Neural cell (in vitro differentiated cells): ENCODE measurements around the gene PCDH9. TPM values are rescaled to one million over a fixed set of nuclear protein-coding genes. Genes with fewer than 3 reads are reported as not detected.

Experiments used
- H2AFZ ChIP-seq: fragments of 200-600, 300-800 bp; sonication (generic), shearing (Covaris generic); 2 replicates; pipeline ENCODE4 v1.6.0; 2014; ENCODE audit warnings: low read depth, mild to moderate bottlenecking, antibody characterized with exemption, low read length, moderate library complexity
- H3F3A ChIP-seq: fragments of 200-600 bp; shearing (Covaris generic); 2 replicates; pipeline ENCODE4 v1.6.1; 2016; ENCODE audit warnings: mild to moderate bottlenecking, moderate library complexity, mixed read lengths, antibody characterized with exemption, low read length; ENCODE audit not compliant: insufficient read depth, poor library complexity, severe bottlenecking
- H3K27ac ChIP-seq: fragments of 200-600, 300-800 bp; sonication (generic), shearing (Covaris generic); 2 replicates; pipeline ENCODE4 v1.5.1; 2014; ENCODE audit warnings: mild to moderate bottlenecking, low read length, moderate library complexity
- H3K27me3 ChIP-seq: fragments of 300-800, 200-600 bp; sonication (generic), shearing (Covaris generic); 2 replicates; pipeline ENCODE4 v1.6.0; 2014; ENCODE audit warnings: mild to moderate bottlenecking, low read depth, low read length, moderate library complexity; ENCODE audit not compliant: insufficient read depth
- H3K36me3 ChIP-seq: fragments of 300-800, 200-600 bp; sonication (generic), shearing (Covaris generic); 2 replicates; pipeline ENCODE4 v1.5.1; 2014; ENCODE audit warnings: mild to moderate bottlenecking, antibody characterized with exemption, low read length, moderate library complexity; ENCODE audit not compliant: insufficient read depth
- H3K4me2 ChIP-seq: fragments of 300-800, 200-600 bp; sonication (generic), shearing (Covaris generic); 2 replicates; pipeline ENCODE4 v1.6.0; 2014; ENCODE audit warnings: mild to moderate bottlenecking, low read length
- H3K4me3 ChIP-seq: fragments of 300-800, 200-600 bp; sonication (generic), shearing (Covaris generic); 2 replicates; pipeline ENCODE4 v1.5.1; 2014; ENCODE audit warnings: mild to moderate bottlenecking, low read length, moderate library complexity
- H3K79me2 ChIP-seq: fragments of 200-600 bp; shearing (Covaris generic); replicated peaks from 2 replicates; pipeline ENCODE4 v1.6.0; 2014; ENCODE audit warnings: mild to moderate bottlenecking, low read length, moderate library complexity; ENCODE audit not compliant: insufficient read depth
- H3K9ac ChIP-seq: fragments of 300-800, 200-600 bp; sonication (generic), shearing (Covaris generic); 2 replicates; pipeline ENCODE4 v1.6.1; 2016; ENCODE audit warnings: mild to moderate bottlenecking, low read length, mixed read lengths
- H3K9me2 ChIP-seq: fragments of 200-600 bp; shearing (Covaris generic); 2 replicates; pipeline ENCODE4 v1.6.1; 2016; ENCODE audit warnings: mild to moderate bottlenecking, low read length, mixed read lengths; ENCODE audit not compliant: insufficient read depth
- H3K9me3 ChIP-seq: fragments of 200-600, 300-800 bp; sonication (generic), shearing (Covaris generic); 2 replicates; pipeline ENCODE4 v1.6.1; 2016; ENCODE audit warnings: mild to moderate bottlenecking, mixed run types, low read length, moderate library complexity, mixed read lengths
- H4K20me1 ChIP-seq: fragments of 200-600 bp; shearing (Covaris generic); 2 replicates; pipeline ENCODE4 v1.6.1; 2016; ENCODE audit warnings: mild to moderate bottlenecking, mixed run types; ENCODE audit not compliant: insufficient read depth
- EP300 ChIP-seq: fragments of 450-650 bp; conservative IDR thresholded peaks from 2 replicates; pipeline ENCODE4 v1.6.1; 2014; ENCODE audit warnings: antibody characterized with exemption, mild to moderate bottlenecking, moderate library complexity; ENCODE audit not compliant: poor library complexity, severe bottlenecking
- EZH2 ChIP-seq: fragments of 200-600, 300-800 bp; shearing (Covaris generic), sonication (generic); IDR thresholded peaks from 2 replicates; pipeline ENCODE4 v1.6.1; 2014; ENCODE audit warnings: antibody characterized with exemption, low read length, borderline replicate concordance, mild to moderate bottlenecking; ENCODE audit not compliant: insufficient read depth, poor library complexity, severe bottlenecking
- MXI1 ChIP-seq: fragments of 450-650 bp; conservative IDR thresholded peaks from 2 replicates; pipeline ENCODE4 v1.6.1; 2014; ENCODE audit warnings: antibody characterized with exemption, mild to moderate bottlenecking; ENCODE audit not compliant: poor library complexity, severe bottlenecking
- POLR2AphosphoS5 ChIP-seq: IDR thresholded peaks from 2 replicates; pipeline ENCODE4 v1.6.1; 2012
- RAD21 ChIP-seq: fragments of 450-650 bp; conservative IDR thresholded peaks from 2 replicates; pipeline ENCODE4 v1.6.1; 2014; ENCODE audit warnings: antibody characterized with exemption, mild to moderate bottlenecking, moderate library complexity
- SMC3 ChIP-seq: fragments of 450-650 bp; conservative IDR thresholded peaks from 2 replicates; pipeline ENCODE4 v1.6.1; 2014; ENCODE audit warnings: antibody characterized with exemption, mild to moderate bottlenecking, moderate library complexity; ENCODE audit not compliant: poor library complexity
- TAF1 ChIP-seq: IDR thresholded peaks from 2 replicates; pipeline ENCODE4 v1.6.1; 2012; ENCODE audit warnings: low read depth
- polyA plus RNA-seq: library from polyadenylated mRNA; depleted of rRNA; stranded (reverse); fragments of >200 nt; gene quantifications from 2 replicates; pipeline ENCODE4 v1.2.3, GENCODE V29; 2014
- TF ChIP-seq, protein P1 (sequence below): IDR thresholded peaks from 2 replicates; pipeline ENCODE4 v1.6.1; 2012; ENCODE audit warnings: borderline replicate concordance
- TF ChIP-seq, protein P2 (sequence below): fragments of 450-650 bp; IDR thresholded peaks from 2 replicates; pipeline ENCODE4 v1.5.1; 2014; ENCODE audit warnings: antibody characterized with exemption, mild to moderate bottlenecking, moderate library complexity; ENCODE audit not compliant: poor library complexity, severe bottlenecking

PCDH9 gene
- polyA plus RNA-seq, 1 donor from 2014 or later: 4.6 TPM

DNA sequence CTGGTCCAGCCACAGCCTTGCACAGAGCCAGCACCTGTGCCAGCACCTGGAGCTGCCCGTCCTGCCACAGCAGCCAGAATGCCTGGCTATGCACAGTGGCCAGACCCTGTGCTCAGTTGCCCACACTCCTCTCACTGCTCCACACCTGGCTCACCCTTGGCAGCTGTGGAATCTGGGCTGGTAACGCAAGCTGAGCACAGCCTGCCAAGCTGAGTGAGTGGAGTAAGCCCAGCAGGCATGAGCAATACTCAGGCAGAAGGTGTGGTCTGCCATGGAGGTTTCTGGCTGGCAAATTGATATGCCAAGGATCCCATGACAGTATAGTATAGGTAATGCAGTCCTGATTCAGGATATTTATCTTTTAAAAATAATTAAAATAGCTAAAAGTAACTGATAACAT is 122.2 kb downstream of the PCDH9 start:
- Histone ChIP-seq H3K4me2 (no peak overlapping the region), H3K9ac (no peak overlapping the region), H2AFZ (no peak overlapping the region), H3K27me3 (no peaks in the 10 kb centered on the region), H3K9me2 (no peaks in the 10 kb centered on the region), H4K20me1 (no peaks in the 10 kb centered on the region), H3K27ac (no peak overlapping the region), H3K36me3 (no peaks in the 10 kb centered on the region), H3K79me2 (no peaks in the 10 kb centered on the region), H3K9me3 (no peaks in the 10 kb centered on the region), H3F3A (no peaks in the 10 kb centered on the region), H3K4me3 (no peak overlapping the region)
- TF ChIP-seq TAF1 (no peak), RAD21 (no peak)
- TF ChIP-seq, protein P1, sequence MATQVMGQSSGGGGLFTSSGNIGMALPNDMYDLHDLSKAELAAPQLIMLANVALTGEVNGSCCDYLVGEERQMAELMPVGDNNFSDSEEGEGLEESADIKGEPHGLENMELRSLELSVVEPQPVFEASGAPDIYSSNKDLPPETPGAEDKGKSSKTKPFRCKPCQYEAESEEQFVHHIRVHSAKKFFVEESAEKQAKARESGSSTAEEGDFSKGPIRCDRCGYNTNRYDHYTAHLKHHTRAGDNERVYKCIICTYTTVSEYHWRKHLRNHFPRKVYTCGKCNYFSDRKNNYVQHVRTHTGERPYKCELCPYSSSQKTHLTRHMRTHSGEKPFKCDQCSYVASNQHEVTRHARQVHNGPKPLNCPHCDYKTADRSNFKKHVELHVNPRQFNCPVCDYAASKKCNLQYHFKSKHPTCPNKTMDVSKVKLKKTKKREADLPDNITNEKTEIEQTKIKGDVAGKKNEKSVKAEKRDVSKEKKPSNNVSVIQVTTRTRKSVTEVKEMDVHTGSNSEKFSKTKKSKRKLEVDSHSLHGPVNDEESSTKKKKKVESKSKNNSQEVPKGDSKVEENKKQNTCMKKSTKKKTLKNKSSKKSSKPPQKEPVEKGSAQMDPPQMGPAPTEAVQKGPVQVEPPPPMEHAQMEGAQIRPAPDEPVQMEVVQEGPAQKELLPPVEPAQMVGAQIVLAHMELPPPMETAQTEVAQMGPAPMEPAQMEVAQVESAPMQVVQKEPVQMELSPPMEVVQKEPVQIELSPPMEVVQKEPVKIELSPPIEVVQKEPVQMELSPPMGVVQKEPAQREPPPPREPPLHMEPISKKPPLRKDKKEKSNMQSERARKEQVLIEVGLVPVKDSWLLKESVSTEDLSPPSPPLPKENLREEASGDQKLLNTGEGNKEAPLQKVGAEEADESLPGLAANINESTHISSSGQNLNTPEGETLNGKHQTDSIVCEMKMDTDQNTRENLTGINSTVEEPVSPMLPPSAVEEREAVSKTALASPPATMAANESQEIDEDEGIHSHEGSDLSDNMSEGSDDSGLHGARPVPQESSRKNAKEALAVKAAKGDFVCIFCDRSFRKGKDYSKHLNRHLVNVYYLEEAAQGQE: no peak

DNA sequence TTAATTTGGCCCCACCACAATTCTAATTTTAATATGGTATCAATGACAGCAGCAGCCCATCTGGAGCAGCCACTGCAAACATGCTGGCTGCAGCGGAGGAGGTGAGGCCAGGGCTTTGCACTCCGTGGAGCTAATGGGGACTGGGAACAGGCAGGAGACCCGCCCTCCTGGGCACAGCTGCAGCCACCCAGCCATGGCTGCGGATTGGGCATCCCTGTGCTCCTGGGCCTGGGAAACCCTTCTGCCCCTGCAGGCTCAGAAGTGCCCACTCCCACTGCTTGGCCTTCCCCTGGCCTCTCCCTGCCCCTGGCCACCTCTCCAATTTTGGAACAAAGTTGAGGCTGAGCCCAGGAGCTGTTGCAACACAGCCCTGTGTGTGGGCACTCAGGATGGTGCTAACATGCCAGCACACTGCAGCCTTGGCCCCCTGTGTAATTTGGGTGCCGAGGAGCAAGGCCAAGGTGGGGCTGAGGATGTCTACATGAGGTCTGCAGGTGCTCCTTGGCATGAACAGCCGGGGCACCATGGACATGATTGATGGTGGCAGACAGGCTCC is 123.6 kb downstream of the PCDH9 start:
- Histone ChIP-seq H3K9me2 (no peaks in the 10 kb centered on the region), H3K9me3 (no peaks in the 10 kb centered on the region), H3K9ac (no peak overlapping the region), H3K27me3 (no peaks in the 10 kb centered on the region), H3K4me3 (no peak overlapping the region), H3K4me2 (no peak overlapping the region), H3K79me2 (no peaks in the 10 kb centered on the region), H3K36me3 (no peaks in the 10 kb centered on the region), H3K27ac (no peak overlapping the region), H4K20me1 (no peaks in the 10 kb centered on the region), H2AFZ (no peak overlapping the region), H3F3A (no peaks in the 10 kb centered on the region)
- TF ChIP-seq POLR2AphosphoS5 (no peak), MXI1 (no peak), TAF1 (no peak), EP300 (no peak), SMC3 (no peak), EZH2 (no peak), RAD21 (no peak)
- TF ChIP-seq, protein P1: no peak
- TF ChIP-seq, protein P2, sequence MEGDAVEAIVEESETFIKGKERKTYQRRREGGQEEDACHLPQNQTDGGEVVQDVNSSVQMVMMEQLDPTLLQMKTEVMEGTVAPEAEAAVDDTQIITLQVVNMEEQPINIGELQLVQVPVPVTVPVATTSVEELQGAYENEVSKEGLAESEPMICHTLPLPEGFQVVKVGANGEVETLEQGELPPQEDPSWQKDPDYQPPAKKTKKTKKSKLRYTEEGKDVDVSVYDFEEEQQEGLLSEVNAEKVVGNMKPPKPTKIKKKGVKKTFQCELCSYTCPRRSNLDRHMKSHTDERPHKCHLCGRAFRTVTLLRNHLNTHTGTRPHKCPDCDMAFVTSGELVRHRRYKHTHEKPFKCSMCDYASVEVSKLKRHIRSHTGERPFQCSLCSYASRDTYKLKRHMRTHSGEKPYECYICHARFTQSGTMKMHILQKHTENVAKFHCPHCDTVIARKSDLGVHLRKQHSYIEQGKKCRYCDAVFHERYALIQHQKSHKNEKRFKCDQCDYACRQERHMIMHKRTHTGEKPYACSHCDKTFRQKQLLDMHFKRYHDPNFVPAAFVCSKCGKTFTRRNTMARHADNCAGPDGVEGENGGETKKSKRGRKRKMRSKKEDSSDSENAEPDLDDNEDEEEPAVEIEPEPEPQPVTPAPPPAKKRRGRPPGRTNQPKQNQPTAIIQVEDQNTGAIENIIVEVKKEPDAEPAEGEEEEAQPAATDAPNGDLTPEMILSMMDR: no peak
